CD14-positive monocyte (primary cell): ENCODE data around the gene ADRM1. TPM values are rescaled to one million over a fixed set of nuclear protein-coding genes. Genes with fewer than 3 reads are reported as not detected.

ENCODE experiments used
- DNase-seq, 3 donors: peaks; one replicate each; pipeline ENCODE4 v3.0.0-alpha.2; 2011 to 2022
- H2AFZ ChIP-seq: 2 replicates; pipeline ENCODE4 v1.6.0; 2012; ENCODE audit warnings: mild to moderate bottlenecking, low read depth, low read length, inconsistent platforms; ENCODE audit not compliant: insufficient read depth, poor library complexity, severe bottlenecking
- H3K27ac ChIP-seq, 2 donors: 1 replicate in 1 of 2; 2 replicates in 1 of 2; pipeline ENCODE4 v1.5.1; 2012 to 2013; ENCODE audit warnings: low read length in 2 of 2, control low read depth in 1 of 2, inconsistent platforms in 1 of 2, low read depth in 1 of 2, mild to moderate bottlenecking in 1 of 2
- H3K27me3 ChIP-seq, 2 donors: one replicate each; pipeline versions ENCODE4 v1.6.0 to v1.6.1; 2011 to 2013; ENCODE audit warnings: low read length in 2 of 2; ENCODE audit not compliant: control insufficient read depth in 2 of 2, insufficient read depth in 2 of 2
- H3K36me3 ChIP-seq, 2 donors: replicated peaks in 1 of 2; 1 replicate in 1 of 2; 2 replicates in 1 of 2; pipeline versions ENCODE4 v1.5.1 to v1.6.1; 2012 to 2013; ENCODE audit warnings: low read length in 2 of 2, control low read depth in 1 of 2, inconsistent platforms in 1 of 2, mild to moderate bottlenecking in 1 of 2; ENCODE audit not compliant: insufficient read depth in 2 of 2, control insufficient read depth in 1 of 2
- H3K4me1 ChIP-seq, 2 donors: 1 replicate in 1 of 2; 2 replicates in 1 of 2; pipeline versions ENCODE4 v1.5.1 to v1.6.1; 2012 to 2013; ENCODE audit warnings: low read length in 2 of 2, control low read depth in 1 of 2, inconsistent platforms in 1 of 2, mild to moderate bottlenecking in 1 of 2, moderate library complexity in 1 of 2; ENCODE audit not compliant: insufficient read depth in 2 of 2, control insufficient read depth in 1 of 2
- H3K4me2 ChIP-seq: replicated peaks from 2 replicates; pipeline ENCODE3; 2012; ENCODE audit warnings: low read length, moderate library complexity, mild to moderate bottlenecking; ENCODE audit not compliant: poor library complexity, severe bottlenecking; ENCODE audit errors: extremely low read depth
- H3K4me3 ChIP-seq, 3 experiments: fragments of 200-600 bp in 1 of 3; sonication (generic) in 1 of 3; replicated peaks in 1 of 3; 1 replicate in 2 of 3; 2 replicates in 1 of 3; pipeline ENCODE4 v1.5.1; 2011 to 2013; ENCODE audit warnings: low read length in 3 of 3, mild to moderate bottlenecking in 3 of 3, control low read depth in 2 of 3, low read depth in 2 of 3, inconsistent platforms in 1 of 3, moderate library complexity in 1 of 3
- H3K79me2 ChIP-seq: 2 replicates; pipeline ENCODE4 v1.6.0; 2012; ENCODE audit warnings: mild to moderate bottlenecking, control low read depth, inconsistent platforms, low read length, moderate library complexity; ENCODE audit not compliant: insufficient read depth
- H3K9ac ChIP-seq: 2 replicates; pipeline ENCODE4 v1.6.0; 2017; ENCODE audit warnings: low read length, mild to moderate bottlenecking; ENCODE audit not compliant: insufficient read depth, poor library complexity, severe bottlenecking
- H3K9me3 ChIP-seq, 2 donors: replicated peaks in 1 of 2; 1 replicate in 1 of 2; 2 replicates in 1 of 2; pipeline versions ENCODE4 v1.5.1 to v1.6.1; 2012 to 2013; ENCODE audit warnings: low read length in 2 of 2, control low read depth in 1 of 2; ENCODE audit not compliant: control insufficient read depth in 1 of 2, insufficient read depth in 1 of 2
- H4K20me1 ChIP-seq: 2 replicates; pipeline ENCODE4 v1.6.0; 2012; ENCODE audit warnings: mild to moderate bottlenecking, low read length, control low read depth, moderate library complexity; ENCODE audit not compliant: insufficient read depth
- H3K27ac Mint-ChIP-seq, 7 donors: one replicate each; pipeline ENCODE4 v1.8.0; 2020; ENCODE audit warnings: mild to moderate bottlenecking in 7 of 7, mixed read lengths in 7 of 7, moderate library complexity in 6 of 7, inconsistent platforms in 2 of 7
- H3K27me3 Mint-ChIP-seq, 3 donors: one replicate each; pipeline ENCODE4 v1.8.0; 2021 to 2022; ENCODE audit warnings: low read depth in 3 of 3, mild to moderate bottlenecking in 3 of 3, mixed read lengths in 3 of 3, moderate library complexity in 3 of 3, inconsistent platforms in 1 of 3
- H3K36me3 Mint-ChIP-seq, 2 donors: one replicate each; pipeline ENCODE4 v1.8.0; 2020; ENCODE audit warnings: mixed read lengths in 2 of 2, inconsistent platforms in 1 of 2, mild to moderate bottlenecking in 1 of 2
- H3K4me1 Mint-ChIP-seq: one replicate; pipeline ENCODE4 v1.8.0; 2020; ENCODE audit warnings: mild to moderate bottlenecking, mixed read lengths
- H3K4me3 Mint-ChIP-seq, 2 donors: one replicate each; pipeline ENCODE4 v1.8.0; 2020; ENCODE audit warnings: mild to moderate bottlenecking in 2 of 2, mixed read lengths in 2 of 2, moderate library complexity in 1 of 2
- H3K9me3 Mint-ChIP-seq, 7 donors: one replicate each; pipeline ENCODE4 v1.8.0; 2020 to 2022; ENCODE audit warnings: mixed read lengths in 7 of 7, mild to moderate bottlenecking in 6 of 7, moderate library complexity in 6 of 7, inconsistent platforms in 2 of 7
- WGBS: methylation state at CpG from one replicate; pipeline ENCODE4 v1.1.5; 2013; ENCODE audit warnings: missing lambda C conversion rate; ENCODE audit not compliant: insufficient coverage; 5-methylcytosine and 5-hydroxymethylcytosine counted together
- intact Hi-C, 2 donors: fragments of 100-400 bp; cut with micrococcal nuclease; formaldehyde crosslinking; loops; one replicate each; pipeline versions ENCODE4 v1.15.0 to v1.15.1; 2023
- polyA plus RNA-seq, 3 donors: library from polyadenylated mRNA; depleted of rRNA in 1 of 3; unstranded in 2 of 3; stranded (reverse) in 1 of 3; fragments of 300-500 nt in 2 of 3; fragments of >200 nt in 1 of 3; fragmentation: Illumina TruSeq in 2 of 3; gene quantifications; 1 replicate in 2 of 3; 2 replicates in 1 of 3; pipeline ENCODE4 v1.2.3, GENCODE V29; 2012 to 2021
- TF ChIP-seq, protein P1 (sequence below): fragments of 200-600 bp; IDR thresholded peaks from one replicate; pipeline ENCODE4 v1.8.0; 2022; ENCODE audit warnings: antibody characterized with exemption, mild to moderate bottlenecking

Gene ADRM1
- polyA plus RNA-seq, 3 donors: 63.3 to 81.5 (median 72.5) TPM

DNA sequence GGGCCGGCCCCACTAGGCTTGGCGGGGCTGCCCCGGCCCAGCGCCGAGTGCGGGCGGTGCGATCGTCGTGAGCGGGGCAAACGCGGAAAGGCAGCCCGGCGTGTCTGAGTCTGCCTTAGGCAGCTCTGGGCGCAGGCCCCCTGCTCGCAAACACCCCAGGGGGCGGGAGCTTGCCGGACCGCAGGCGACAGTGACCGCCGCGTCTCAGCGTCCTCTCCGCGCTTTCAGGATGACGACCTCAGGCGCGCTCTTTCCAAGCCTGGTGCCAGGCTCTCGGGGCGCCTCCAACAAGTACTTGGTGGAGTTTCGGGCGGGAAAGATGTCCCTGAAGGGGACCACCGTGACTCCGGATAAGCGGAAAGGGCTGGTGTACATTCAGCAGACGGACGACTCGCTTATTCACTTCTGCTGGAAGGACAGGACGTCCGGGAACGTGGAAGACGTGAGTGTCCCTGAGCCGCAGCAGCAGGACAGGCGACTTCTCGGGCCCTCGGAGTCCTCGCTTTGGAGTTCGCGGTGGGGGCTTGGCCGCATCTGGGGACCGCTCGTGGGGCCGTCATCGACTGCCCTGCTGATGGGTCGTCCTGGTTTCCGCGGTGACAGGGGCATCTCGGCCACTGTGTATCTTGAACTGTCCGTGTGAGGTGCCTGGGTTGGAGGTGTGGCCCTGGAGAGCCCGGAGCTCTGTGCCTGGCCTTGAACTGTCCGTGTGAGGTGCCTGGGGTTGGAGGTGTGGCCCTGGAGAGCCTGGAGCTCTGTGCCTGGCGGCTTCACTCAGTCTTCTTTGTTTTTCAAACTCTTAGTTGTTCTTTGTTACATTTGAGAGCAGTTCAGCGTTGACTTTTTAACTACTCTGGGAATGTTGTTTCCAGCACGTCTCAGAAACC lies 786 bp downstream of the ADRM1 start:
- Mint-ChIP-seq H3K27ac (peak overlapping the region; percentile 76 to 94 (median 86)), H3K4me1 (peaks cover 26% of the 10 kb centered on the region), H3K4me3 (peak overlapping the region; percentile 90 to 95), H3K9me3 (no peaks in the 10 kb centered on the region), H3K36me3 (peaks cover 38 to 53% of the 10 kb centered on the region in 2 donors), H3K27me3 (peaks cover 0 to 4% (median 3%) of the 10 kb centered on the region in 3 donors)
- H3K27me3 ChIP-seq: no peaks in the 10 kb centered on the region
- H3K27ac ChIP-seq: peak overlapping the region; percentile 5 to 98
- H3K4me3 ChIP-seq: peak overlapping the region; percentile 60 to 96 (median 85)
- H2AFZ ChIP-seq: peak overlapping the region; percentile 2
- H3K36me3 ChIP-seq: peaks cover 42 to 45% of the 10 kb centered on the region in 2 donors
- H4K20me1 ChIP-seq: peaks cover 52% of the 10 kb centered on the region
- H3K9me3 ChIP-seq: no peaks in the 10 kb centered on the region
- intact Hi-C loops: loop anchor here (5.0 to 10.0 kb wide), 8 partner anchors 66 to 631 kb away; partner anchors contain the start of genes GID8 (in 1 of the 2), LSM14B (in 1 of the 2), MTG2 (in 1 of the 2) and OGFR (in 1 of the 2)
- peak overlapping the region; percentile 97 for H3K9ac ChIP-seq
- 8% methylated on average over 66 of the region's 66 CpGs for WGBS
- peak in 2 of 3 donors; percentile 10 to 17 for DNase-seq
- H3K4me1 ChIP-seq: peaks cover 17 to 18% of the 10 kb centered on the region in 2 donors
- TF ChIP-seq, protein P1, sequence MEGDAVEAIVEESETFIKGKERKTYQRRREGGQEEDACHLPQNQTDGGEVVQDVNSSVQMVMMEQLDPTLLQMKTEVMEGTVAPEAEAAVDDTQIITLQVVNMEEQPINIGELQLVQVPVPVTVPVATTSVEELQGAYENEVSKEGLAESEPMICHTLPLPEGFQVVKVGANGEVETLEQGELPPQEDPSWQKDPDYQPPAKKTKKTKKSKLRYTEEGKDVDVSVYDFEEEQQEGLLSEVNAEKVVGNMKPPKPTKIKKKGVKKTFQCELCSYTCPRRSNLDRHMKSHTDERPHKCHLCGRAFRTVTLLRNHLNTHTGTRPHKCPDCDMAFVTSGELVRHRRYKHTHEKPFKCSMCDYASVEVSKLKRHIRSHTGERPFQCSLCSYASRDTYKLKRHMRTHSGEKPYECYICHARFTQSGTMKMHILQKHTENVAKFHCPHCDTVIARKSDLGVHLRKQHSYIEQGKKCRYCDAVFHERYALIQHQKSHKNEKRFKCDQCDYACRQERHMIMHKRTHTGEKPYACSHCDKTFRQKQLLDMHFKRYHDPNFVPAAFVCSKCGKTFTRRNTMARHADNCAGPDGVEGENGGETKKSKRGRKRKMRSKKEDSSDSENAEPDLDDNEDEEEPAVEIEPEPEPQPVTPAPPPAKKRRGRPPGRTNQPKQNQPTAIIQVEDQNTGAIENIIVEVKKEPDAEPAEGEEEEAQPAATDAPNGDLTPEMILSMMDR: no peak
- H3K79me2 ChIP-seq: peaks cover 33% of the 10 kb centered on the region
- peak overlapping the region; percentile 87 for H3K4me2 ChIP-seq

DNA sequence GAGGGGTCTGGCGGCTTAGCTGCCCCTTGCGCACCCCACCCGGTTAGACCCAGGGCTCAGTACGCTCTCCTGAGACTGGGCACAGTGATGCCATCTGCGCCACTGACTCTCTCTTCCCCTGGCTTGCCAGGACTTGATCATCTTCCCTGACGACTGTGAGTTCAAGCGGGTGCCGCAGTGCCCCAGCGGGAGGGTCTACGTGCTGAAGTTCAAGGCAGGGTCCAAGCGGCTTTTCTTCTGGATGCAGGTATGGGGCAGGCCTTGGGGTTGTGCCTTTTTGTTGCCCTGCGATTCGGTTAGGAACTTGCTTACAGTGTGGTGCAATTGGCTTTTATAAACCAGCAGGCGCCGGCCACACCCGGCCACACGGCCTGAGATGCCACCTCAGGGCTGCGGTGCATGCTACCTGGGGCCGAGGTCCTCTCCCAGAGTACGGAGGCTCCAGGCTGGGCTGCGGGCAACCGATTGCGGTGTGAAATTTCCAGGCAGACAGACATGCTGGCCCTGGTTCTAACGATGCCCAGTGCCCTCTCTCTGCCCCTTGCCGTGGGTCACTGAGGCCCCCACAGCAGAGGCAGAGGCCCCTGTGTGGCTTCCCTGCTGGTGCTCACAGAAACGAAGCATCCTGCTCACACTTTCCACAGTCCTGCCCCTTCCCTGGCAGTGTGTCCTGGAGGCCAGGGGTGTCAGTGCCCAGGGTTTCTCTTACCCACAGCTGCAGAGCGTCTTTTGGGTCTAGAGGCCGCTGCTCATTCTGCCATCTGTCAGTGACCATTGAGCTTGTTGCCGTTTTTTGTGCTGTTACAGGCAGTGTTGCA lies 1.7 kb downstream of the ADRM1 start:
- H3K27me3 Mint-ChIP-seq: peaks cover 0 to 4% (median 3%) of the 10 kb centered on the region in 3 donors
- H3K36me3 ChIP-seq: peaks cover 47 to 52% of the 10 kb centered on the region in 2 donors
- peak overlapping the region in 2 of 3 experiments; percentile 60 to 96 for H3K4me3 ChIP-seq
- H3K4me2 ChIP-seq: peak overlapping the region; percentile 87
- no peaks in the 10 kb centered on the region for H3K9me3 Mint-ChIP-seq
- peaks cover 33% of the 10 kb centered on the region for H3K79me2 ChIP-seq
- peaks cover 17 to 18% of the 10 kb centered on the region in 2 donors for H3K4me1 ChIP-seq
- H3K9ac ChIP-seq: peak overlapping the region; percentile 97
- H3K27me3 ChIP-seq: no peaks in the 10 kb centered on the region
- intact Hi-C loops: loop anchor here (5.0 to 10.0 kb wide), 8 partner anchors 67 to 630 kb away; partner anchors contain the start of genes GID8 (in 1 of the 2), LSM14B (in 1 of the 2), MTG2 (in 1 of the 2) and OGFR (in 1 of the 2)
- H3K36me3 Mint-ChIP-seq: peaks cover 43 to 56% of the 10 kb centered on the region in 2 donors
- peak overlapping the region in 1 of 2 donors; percentile 98 for H3K27ac ChIP-seq
- 93% methylated on average over 25 of the region's 29 CpGs for WGBS
- H2AFZ ChIP-seq: no peak overlapping the region
- no peak for DNase-seq
- H3K9me3 ChIP-seq: no peaks in the 10 kb centered on the region
- peak overlapping the region; percentile 90 to 95 for H3K4me3 Mint-ChIP-seq
- peaks cover 55% of the 10 kb centered on the region for H4K20me1 ChIP-seq
- TF ChIP-seq, protein P1: no peak
- H3K4me1 Mint-ChIP-seq: peaks cover 26% of the 10 kb centered on the region
- H3K27ac Mint-ChIP-seq: peak overlapping the region in 6 of 7 donors; percentile 76 to 94 (median 84)
